GM21717 (cell line): ENCODE measurements around the gene ADAMTS9.

Source experiments
- ATAC-seq: cut with Tn5 transposase; IDR thresholded peaks from one replicate; pipeline ENCODE4 v1.9.1; 2021; ENCODE audit warnings: mild to moderate bottlenecking, moderate library complexity; ENCODE audit not compliant: unreplicated experiment

The ADAMTS9 gene

GRCh38 chr3:64654013-64654412 lies 33.8 kb downstream of the ADAMTS9 start:
- ATAC-seq: no peak

DNA sequence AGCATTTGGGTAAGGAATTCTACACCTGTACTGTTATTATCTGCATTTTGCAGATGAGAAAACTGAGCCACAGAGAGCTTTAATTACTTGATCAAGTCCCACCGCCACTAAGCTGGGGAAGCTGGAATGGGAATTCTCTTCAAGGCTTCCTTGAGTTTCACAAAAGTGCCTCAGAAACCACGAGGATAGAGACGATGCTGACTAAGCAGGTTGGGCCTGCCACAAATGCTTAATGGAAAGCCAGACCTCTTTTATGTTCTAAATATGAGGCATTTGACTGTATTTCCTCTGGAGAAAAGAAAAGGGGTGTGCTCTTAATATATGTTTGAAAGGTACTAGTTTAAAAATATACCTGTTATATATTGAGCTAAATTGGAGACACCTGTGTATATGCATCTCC lies 34.7 kb downstream of the ADAMTS9 start:
- no peak for ATAC-seq

GRCh38 chr3:64651741-64652241 lies 36.0 kb downstream of the ADAMTS9 start:
- no peak for ATAC-seq

DNA sequence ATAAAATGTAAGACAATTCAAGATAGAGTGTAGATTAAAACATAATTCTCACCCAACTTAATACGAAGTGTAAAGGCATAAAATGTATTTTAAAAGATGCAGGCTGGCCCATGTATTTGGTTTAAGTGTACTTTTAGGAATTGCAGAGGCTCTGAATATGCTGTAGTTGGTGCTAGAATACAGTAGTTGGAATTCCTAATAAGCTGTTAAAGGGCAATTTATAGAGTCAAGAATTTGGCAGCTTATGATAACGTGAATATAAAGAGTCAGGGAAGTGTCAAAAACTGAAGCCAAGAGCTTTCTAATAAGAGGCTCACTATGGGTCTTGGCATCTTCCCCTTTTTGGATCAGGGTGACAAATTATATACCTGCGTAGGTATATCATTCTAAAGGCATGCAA lies 36.5 kb downstream of the ADAMTS9 start:
- ATAC-seq: no peak

DNA sequence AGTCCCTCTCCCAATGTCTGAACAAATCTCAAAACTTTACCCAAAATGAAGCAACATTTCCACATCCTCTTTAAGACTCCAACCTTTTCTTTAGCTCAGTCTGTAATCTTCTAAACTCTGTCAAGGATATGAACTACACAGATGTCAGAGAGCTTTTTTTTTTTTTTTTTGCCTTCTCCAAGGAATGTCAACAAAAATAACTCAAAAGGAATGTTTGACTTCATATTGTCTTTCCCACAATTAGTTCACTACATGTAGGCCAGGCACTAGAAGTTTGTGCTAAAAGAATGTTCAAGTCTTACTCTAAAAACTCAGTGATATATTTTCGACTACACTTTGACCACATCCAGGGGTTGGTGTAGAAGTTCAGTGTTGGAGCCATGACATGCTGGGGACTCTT lies 37.1 kb downstream of the ADAMTS9 start:
- no peak for ATAC-seq

DNA sequence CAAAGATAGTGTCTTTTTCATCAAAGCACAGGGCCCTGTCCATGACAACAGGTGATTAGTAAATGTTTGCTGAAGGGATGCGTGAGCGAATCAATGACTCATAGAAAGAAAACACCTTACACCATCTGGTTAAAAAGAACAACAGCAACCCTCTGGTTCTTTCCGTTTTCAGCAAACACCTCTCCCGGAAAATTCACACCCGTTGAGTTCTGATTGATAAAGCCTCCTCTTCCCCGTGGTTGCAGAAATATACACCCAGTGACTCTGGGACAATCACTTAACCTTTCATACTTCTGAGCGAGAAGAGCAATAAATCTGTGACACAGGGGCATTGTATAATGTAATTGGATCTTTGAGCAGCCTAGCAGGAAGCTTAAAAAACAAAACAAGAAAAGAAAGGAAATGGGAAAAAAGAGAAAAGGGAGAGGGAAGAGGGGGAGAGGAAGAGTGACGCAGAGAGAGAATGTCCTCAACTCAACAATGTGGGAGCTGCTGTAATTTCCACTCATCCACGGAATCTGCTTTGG lies 37.6 kb downstream of the ADAMTS9 start:
- ATAC-seq: no peak

DNA sequence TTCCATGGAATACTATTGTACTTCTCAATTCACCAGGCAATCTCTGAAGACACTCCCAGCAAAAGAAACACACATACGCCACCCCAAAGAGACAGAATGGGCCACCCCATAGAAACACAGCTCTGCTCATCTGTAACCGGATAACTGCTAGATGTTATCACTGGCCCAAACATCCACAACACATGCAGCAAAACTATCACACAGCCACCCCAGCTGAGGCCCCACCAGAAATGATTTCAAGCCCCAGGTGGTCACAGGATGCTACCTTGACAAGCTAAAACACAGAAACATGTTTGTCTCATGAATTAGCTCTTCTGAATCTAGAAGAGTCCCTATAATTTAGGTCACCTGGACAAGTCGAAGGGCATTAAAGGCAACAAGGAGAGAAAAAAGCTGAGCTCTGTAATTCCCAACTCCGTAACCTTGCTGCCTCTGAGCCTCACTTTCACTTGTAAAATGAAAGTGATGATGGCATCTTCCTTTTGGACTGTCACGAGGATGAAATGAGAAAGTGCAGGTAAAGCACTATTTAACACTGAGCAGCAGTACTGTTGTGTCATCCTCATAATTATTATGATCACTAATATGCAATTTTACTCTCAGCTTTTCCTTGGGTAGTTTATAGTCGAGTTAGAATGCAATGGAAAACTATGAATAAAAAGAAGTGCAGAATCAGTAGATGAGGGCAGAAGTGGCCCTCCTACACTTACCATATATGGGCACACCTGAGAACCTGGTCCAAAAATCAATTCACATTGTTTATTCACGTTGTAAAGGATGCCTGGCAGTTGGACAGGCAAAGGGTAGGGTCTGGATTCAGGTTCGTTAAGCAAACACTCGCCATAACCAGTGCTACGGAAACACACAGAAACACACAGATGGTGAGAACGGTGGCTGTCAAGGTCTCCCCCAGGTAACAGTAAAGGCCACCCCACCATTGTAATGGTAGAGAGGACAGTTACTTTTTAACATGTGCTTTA lies 38.6 kb downstream of the ADAMTS9 start:
- no peak for ATAC-seq

- no peak for ATAC-seq
These were observed 40.0 kb downstream of the ADAMTS9 start for GRCh38 chr3:64647825-64648224.

GRCh38 chr3:64645243-64645642 lies 42.6 kb downstream of the ADAMTS9 start:
- no peak for ATAC-seq

DNA sequence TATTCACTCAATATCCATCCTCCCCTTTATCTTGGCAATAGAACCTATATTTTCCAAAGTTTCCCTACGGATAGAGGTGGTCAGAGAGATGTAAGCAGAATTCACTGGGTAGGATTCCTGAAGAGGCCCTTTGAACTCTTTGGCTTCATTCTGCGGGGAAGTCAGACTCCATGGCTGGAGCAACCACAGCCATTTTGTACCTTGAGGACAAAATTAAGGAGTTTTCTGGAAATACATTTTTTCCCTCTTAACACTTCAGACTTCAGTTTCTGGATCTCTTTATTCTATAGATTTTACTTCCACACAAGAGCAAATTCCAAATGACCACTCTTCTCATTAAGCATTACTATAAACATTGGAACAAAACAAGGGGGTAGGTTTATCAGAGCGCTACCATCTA lies 43.3 kb downstream of the ADAMTS9 start:
- no peak for ATAC-seq

GRCh38 chr3:64642327-64643151 lies 45.3 kb downstream of the ADAMTS9 start:
- no peak for ATAC-seq

- ATAC-seq: no peak
These were observed 48.8 kb downstream of the ADAMTS9 start for GRCh38 chr3:64638981-64639481.

- ATAC-seq: no peak
These were observed 49.3 kb downstream of the ADAMTS9 start for GRCh38 chr3:64638511-64638910.

DNA sequence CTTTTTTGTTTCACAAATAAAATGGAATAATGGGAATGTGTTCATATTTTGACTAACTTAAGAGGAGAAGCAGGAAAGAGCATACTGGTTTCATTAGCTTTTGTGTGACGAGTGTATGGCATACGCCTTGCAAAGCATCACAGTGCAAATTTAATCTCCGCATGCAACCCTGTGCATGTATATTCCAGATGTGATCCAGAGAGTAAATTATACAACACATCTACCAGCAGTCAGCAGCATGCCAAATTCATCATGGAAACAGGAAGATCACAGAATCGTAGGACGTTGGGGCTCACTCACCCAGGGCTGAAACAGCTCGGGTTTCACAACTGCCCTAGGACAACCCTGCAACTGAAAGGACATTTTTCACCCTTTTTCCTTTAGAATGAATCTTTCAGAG lies 53.4 kb downstream of the ADAMTS9 start:
- no peak for ATAC-seq

DNA sequence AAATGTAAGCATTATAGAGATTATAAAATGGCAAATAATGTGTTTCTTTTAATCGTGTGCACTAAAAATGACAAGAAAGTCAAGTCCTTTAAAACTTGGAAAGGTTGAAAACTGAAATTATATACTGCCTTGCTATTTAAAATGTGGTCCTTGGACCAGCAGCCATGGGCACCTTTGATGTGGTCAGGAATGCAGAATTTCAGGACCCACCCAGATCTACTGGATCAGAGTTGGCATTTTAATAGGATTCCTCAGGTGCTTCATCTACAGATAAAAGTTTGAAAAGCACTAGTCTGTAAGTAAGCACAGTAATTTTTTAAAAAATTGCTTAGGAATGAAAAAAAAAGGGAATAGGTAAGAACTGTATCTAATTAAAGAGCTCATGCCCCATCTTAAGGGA lies 55.8 kb downstream of the ADAMTS9 start:
- no peak for ATAC-seq

DNA sequence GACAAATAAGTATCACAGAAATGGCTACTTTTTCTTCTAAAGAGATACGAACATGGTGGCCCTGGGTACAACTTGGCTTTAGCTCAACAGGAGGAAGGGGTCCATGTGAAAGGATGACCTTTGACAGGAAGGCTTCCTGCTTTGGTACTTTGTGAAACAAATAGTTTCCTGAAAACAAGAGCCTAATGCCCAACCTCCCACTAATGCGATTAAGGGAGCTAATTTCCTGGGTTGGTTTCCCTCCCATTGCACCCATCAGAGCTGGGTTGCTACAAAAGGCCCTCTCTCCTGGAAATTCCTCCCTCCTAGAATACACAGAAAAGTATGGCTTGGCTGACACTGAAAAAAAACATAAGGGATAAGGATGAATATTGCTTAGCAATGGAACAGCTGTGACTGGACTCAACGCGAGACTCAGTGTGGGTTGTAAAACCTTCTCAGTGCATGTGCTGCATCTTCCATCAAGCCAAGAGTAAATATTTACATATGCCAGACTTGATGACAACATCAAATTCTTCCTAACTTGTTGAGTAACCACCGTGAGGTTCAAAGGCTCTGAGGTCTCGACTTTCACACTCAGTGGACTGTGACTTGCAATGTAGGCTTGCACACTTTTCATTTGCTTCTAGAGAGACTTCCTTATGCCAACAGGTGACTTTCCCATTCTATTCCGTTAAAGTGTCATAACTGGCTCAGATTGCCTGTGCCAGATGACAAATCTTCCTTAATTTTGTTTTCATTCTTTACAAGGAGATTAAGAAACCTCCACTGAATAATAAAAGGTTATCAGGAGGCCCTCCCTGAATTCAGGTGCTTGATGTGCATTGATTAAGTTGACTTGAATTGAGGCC lies 60.1 kb downstream of the ADAMTS9 start:
- ATAC-seq: no peak

- ATAC-seq: no peak
These were observed 60.8 kb downstream of the ADAMTS9 start for GRCh38 chr3:64627042-64627441.

DNA sequence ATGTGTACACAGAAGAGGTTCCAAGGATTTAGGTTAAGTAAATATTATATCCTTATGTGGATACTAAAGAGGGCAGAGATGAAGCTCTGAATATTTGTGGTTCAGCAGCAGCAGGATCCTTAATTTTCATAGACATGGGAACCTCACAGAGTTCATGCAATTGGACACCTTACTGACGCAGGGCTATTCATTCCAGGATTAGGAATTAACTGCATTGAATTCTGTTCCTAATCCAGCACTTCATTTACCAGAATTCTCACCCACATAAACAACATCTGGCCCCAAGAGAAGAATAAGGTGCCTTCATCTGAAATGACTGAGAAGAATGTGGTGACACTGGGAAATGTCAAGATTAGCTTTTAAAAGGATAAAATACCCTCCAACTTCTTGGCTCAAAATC lies 62.4 kb downstream of the ADAMTS9 start:
- ATAC-seq: no peak

- ATAC-seq: no peak
These were observed 64.7 kb downstream of the ADAMTS9 start for GRCh38 chr3:64623125-64623524.

DNA sequence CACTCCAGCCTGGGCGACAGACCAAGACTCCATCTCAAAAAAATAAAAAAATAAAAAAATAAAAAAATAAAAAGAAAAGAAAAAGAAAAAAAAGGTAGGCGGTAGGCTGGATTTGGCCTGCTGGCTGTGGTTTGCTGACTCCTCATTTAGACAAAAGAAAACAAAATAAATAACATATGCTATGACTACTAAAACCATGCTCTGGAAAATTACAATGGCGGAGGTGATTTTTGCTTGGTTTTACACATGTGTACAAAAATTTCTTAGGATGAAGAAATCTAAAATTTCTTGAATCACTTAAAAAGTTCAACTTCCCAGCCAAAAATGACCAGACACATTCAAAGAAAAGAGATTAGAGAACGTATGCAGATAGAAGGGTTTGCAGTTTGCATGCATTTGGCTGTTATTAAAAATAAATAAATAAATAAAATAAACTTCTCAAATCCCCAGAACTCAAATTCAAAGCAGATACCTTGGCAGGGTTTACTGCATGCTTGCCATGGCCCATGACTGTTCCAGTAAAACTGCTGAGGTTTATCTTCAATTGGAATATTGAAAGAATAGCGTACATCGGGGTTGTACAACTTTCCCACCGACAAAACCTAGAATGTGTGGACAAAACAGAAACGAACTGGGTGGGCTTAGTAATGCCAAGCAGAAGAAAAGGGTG lies 65.9 kb downstream of the ADAMTS9 start:
- ATAC-seq: no peak
